Dedifferentiated amniotic fluid mesenchymal stem cell (primary cell): ENCODE measurements around the gene PIGU.
"Not testable (repeated sequence)": the region's sequence is repeated elsewhere in the genome, so short reads cannot be mapped to it uniquely, and the experiment has no call there.

Source experiments
- DNase-seq: peaks from one replicate; pipeline ENCODE4 v3.0.0-alpha.2; 2016; ENCODE audit errors: extremely low spot score

The PIGU gene

GRCh38 chr20:34621383-34622367, 55.2 kb downstream of the PIGU start:
- no peak for DNase-seq

- DNase-seq, result no peak
Observed at GRCh38 chr20:34621036-34621343, 55.9 kb downstream of the PIGU start.

GRCh38 chr20:34618676-34619075, 58.2 kb downstream of the PIGU start:
- DNase-seq, result no peak

- not testable (repeated sequence) for DNase-seq
Observed at GRCh38 chr20:34616913-34617312, 60.0 kb downstream of the PIGU start.

GRCh38 chr20:34615477-34615876, 61.4 kb downstream of the PIGU start:
- no peak for DNase-seq

GRCh38 chr20:34611976-34612375, 64.9 kb downstream of the PIGU start:
- not testable (repeated sequence) for DNase-seq

- DNase-seq, result no peak
Observed at GRCh38 chr20:34607066-34607465, 69.8 kb downstream of the PIGU start.

GRCh38 chr20:34604980-34605788, 71.7 kb downstream of the PIGU start:
- DNase-seq, result no peak

GRCh38 chr20:34600892-34601653, 75.8 kb downstream of the PIGU start:
- no peak for DNase-seq

- DNase-seq, result no peak
Observed at GRCh38 chr20:34595377-34596184, 81.3 kb downstream of the PIGU start.

GRCh38 chr20:34586488-34587163, 90.3 kb downstream of the PIGU start:
- DNase-seq, result no peak

- no peak for DNase-seq
Observed at GRCh38 chr20:34585019-34585418, 91.9 kb downstream of the PIGU start.

GRCh38 chr20:34583544-34583943, 93.3 kb downstream of the PIGU start:
- DNase-seq, result no peak

GRCh38 chr20:34582911-34583310, 94.0 kb downstream of the PIGU start:
- DNase-seq, result no peak

GRCh38 chr20:34582221-34582620, 94.7 kb downstream of the PIGU start:
- DNase-seq, result no peak

GRCh38 chr20:34581341-34582184, 95.3 kb downstream of the PIGU start:
- peak; percentile 77 for DNase-seq

GRCh38 chr20:34579979-34580940, 96.6 kb downstream of the PIGU start:
- DNase-seq, result no peak

GRCh38 chr20:34579191-34579978, 97.5 kb downstream of the PIGU start:
- peak; percentile 76 for DNase-seq
